ENCODE data around the gene RERG. TPM values are rescaled to one million over a fixed set of nuclear protein-coding genes. Genes with fewer than 3 reads are reported as not detected.

RERG gene
- polyA plus RNA-seq, 1 donor from 2014 or later, result 0.87 TPM

DNA sequence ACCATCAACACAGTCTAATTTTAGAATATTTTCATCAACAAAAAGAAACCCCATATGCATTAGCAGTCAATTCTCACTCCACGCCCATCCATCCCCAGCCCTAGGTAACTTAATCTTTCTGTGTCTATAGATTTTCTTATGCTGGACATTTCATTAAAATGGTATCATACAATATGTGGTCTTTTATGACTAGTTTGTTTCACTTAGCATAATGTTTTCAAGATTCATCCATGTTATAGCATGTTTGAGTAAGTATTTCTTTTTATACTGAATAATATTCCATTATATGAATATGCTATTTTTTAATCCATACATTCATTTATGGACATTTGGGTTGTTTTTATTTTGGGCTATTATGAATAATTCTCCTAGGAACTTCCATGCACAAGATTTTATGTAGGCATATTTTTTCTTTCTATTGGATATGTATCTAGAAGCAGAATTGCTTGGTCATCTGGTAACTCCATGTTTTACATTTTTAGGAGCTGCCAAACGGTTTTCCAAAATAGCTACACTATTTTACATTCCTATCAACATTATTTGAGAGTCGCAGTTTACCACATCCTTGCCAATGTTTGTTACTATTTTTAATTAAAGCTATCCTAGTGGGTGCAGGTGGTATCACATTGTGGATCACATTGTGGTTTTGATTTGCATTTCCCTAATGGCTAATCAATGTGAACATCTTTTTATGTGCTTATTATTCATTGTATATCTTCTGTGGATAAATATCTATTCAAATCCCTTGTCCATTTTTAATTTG lies 49.0 kb downstream of the RERG start:
- H3K9ac ChIP-seq (ENCODE audit: low read length), result no peak overlapping the region
- H3K9me2 ChIP-seq (ENCODE audit: insufficient read depth, low read length), result no peaks in the 10 kb centered on the region
- no peaks in the 10 kb centered on the region for H4K20me1 ChIP-seq (ENCODE audit: insufficient read depth)
- H3K9me3 ChIP-seq (ENCODE audit: low read length), result no peaks in the 10 kb centered on the region
- no peaks in the 10 kb centered on the region for H3K36me3 ChIP-seq (ENCODE audit: insufficient read depth, low read length)
- no peaks in the 10 kb centered on the region for H3K27me3 ChIP-seq (ENCODE audit: insufficient read depth, low read depth, low read length)
- H3F3A ChIP-seq (ENCODE audit: insufficient read depth, low read length, poor library complexity, severe bottlenecking), result no peaks in the 10 kb centered on the region
- no peaks in the 10 kb centered on the region for H3K79me2 ChIP-seq (replicated peaks; ENCODE audit: insufficient read depth, low read length)
- no peak overlapping the region for H3K4me2 ChIP-seq (ENCODE audit: low read length)
- no peak overlapping the region for H3K27ac ChIP-seq (ENCODE audit: low read length)
- TF ChIP-seq, protein P1, sequence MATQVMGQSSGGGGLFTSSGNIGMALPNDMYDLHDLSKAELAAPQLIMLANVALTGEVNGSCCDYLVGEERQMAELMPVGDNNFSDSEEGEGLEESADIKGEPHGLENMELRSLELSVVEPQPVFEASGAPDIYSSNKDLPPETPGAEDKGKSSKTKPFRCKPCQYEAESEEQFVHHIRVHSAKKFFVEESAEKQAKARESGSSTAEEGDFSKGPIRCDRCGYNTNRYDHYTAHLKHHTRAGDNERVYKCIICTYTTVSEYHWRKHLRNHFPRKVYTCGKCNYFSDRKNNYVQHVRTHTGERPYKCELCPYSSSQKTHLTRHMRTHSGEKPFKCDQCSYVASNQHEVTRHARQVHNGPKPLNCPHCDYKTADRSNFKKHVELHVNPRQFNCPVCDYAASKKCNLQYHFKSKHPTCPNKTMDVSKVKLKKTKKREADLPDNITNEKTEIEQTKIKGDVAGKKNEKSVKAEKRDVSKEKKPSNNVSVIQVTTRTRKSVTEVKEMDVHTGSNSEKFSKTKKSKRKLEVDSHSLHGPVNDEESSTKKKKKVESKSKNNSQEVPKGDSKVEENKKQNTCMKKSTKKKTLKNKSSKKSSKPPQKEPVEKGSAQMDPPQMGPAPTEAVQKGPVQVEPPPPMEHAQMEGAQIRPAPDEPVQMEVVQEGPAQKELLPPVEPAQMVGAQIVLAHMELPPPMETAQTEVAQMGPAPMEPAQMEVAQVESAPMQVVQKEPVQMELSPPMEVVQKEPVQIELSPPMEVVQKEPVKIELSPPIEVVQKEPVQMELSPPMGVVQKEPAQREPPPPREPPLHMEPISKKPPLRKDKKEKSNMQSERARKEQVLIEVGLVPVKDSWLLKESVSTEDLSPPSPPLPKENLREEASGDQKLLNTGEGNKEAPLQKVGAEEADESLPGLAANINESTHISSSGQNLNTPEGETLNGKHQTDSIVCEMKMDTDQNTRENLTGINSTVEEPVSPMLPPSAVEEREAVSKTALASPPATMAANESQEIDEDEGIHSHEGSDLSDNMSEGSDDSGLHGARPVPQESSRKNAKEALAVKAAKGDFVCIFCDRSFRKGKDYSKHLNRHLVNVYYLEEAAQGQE (IDR thresholded peaks at IDR 0.05; ENCODE audit: borderline replicate concordance), result no peak
- TF ChIP-seq MXI1 (conservative IDR thresholded peaks at IDR 0.05; ENCODE audit: poor library complexity, severe bottlenecking) (no peak), EP300 (conservative IDR thresholded peaks at IDR 0.05; ENCODE audit: poor library complexity, severe bottlenecking) (no peak), TAF1 (IDR thresholded peaks at IDR 0.05; ENCODE audit: low read depth) (no peak), EZH2 (IDR thresholded peaks at IDR 0.05; ENCODE audit: borderline replicate concordance, insufficient read depth, low read length, poor library complexity, severe bottlenecking) (no peak)
- TF ChIP-seq, protein P2, sequence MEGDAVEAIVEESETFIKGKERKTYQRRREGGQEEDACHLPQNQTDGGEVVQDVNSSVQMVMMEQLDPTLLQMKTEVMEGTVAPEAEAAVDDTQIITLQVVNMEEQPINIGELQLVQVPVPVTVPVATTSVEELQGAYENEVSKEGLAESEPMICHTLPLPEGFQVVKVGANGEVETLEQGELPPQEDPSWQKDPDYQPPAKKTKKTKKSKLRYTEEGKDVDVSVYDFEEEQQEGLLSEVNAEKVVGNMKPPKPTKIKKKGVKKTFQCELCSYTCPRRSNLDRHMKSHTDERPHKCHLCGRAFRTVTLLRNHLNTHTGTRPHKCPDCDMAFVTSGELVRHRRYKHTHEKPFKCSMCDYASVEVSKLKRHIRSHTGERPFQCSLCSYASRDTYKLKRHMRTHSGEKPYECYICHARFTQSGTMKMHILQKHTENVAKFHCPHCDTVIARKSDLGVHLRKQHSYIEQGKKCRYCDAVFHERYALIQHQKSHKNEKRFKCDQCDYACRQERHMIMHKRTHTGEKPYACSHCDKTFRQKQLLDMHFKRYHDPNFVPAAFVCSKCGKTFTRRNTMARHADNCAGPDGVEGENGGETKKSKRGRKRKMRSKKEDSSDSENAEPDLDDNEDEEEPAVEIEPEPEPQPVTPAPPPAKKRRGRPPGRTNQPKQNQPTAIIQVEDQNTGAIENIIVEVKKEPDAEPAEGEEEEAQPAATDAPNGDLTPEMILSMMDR (IDR thresholded peaks at IDR 0.05; ENCODE audit: poor library complexity, severe bottlenecking), result no peak
- no peak overlapping the region for H3K4me3 ChIP-seq (ENCODE audit: low read length)
- H2AFZ ChIP-seq (ENCODE audit: low read depth, low read length), result no peak overlapping the region

DNA sequence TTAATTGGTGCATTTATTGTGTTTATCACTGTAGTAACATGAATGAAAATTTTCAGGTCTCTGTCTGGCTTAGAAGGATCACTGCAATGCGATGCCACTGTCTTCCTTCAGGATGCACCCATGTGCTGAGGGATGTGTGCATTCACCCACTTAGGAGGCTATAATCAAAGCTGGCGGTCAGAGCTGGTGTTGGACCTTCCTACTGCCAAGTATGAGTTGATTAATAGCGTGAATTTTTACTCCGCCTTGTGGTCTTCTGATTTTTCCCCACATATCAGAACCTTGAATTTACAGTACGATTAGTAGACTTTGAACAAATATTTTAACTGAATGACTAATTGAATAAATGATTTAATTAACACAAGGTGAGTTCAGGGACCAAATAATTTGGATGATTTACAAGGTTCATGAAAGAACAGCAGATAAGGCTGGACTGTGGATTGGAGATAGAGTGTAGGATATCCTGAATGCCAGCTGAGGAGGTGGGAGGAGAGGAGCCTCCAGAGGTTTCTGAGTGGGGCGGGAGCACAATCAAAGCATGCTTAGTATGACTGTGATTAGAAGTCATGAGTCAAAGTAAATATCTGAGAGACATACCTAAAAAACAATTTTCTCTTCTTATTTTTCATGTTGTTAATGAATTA lies 50.1 kb downstream of the RERG start:
- Histone ChIP-seq H2AFZ (ENCODE audit: low read depth, low read length) (no peak overlapping the region), H3K9me3 (ENCODE audit: low read length) (no peaks in the 10 kb centered on the region), H3K9me2 (ENCODE audit: insufficient read depth, low read length) (no peaks in the 10 kb centered on the region), H3K9ac (ENCODE audit: low read length) (no peak overlapping the region), H3K4me3 (ENCODE audit: low read length) (no peak overlapping the region), H3K79me2 (replicated peaks; ENCODE audit: insufficient read depth, low read length) (no peaks in the 10 kb centered on the region), H3F3A (ENCODE audit: insufficient read depth, low read length, poor library complexity, severe bottlenecking) (no peaks in the 10 kb centered on the region), H3K27ac (ENCODE audit: low read length) (no peak overlapping the region), H3K27me3 (ENCODE audit: insufficient read depth, low read depth, low read length) (no peaks in the 10 kb centered on the region), H3K4me2 (ENCODE audit: low read length) (no peak overlapping the region), H4K20me1 (ENCODE audit: insufficient read depth) (no peaks in the 10 kb centered on the region), H3K36me3 (ENCODE audit: insufficient read depth, low read length) (no peaks in the 10 kb centered on the region)
- TF ChIP-seq MXI1 (conservative IDR thresholded peaks at IDR 0.05; ENCODE audit: poor library complexity, severe bottlenecking) (no peak), RAD21 (conservative IDR thresholded peaks at IDR 0.05) (no peak), EP300 (conservative IDR thresholded peaks at IDR 0.05; ENCODE audit: poor library complexity, severe bottlenecking) (no peak), POLR2AphosphoS5 (IDR thresholded peaks at IDR 0.05) (no peak), EZH2 (IDR thresholded peaks at IDR 0.05; ENCODE audit: borderline replicate concordance, insufficient read depth, low read length, poor library complexity, severe bottlenecking) (no peak), TAF1 (IDR thresholded peaks at IDR 0.05; ENCODE audit: low read depth) (no peak), SMC3 (conservative IDR thresholded peaks at IDR 0.05; ENCODE audit: poor library complexity) (no peak)
- TF ChIP-seq, protein P1 (IDR thresholded peaks at IDR 0.05; ENCODE audit: borderline replicate concordance), result no peak
- TF ChIP-seq, protein P2 (IDR thresholded peaks at IDR 0.05; ENCODE audit: poor library complexity, severe bottlenecking), result no peak

All from neural cell (in vitro differentiated cells).